Measurements from ENCODE around the gene CASKIN1. TPM values are rescaled to one million over a fixed set of nuclear protein-coding genes. Genes with fewer than 3 reads are reported as not detected.

CASKIN1 gene
- total and polyA plus RNA-seq, 2 experiments from 2014 or later: 1.0 to 6.2 TPM

GRCh38 chr16:2176047-2176446 is 20.4 kb downstream of the CASKIN1 start (continued):
- TF ChIP-seq ZNF462 (CRISPR knock-in tag; IDR thresholded peaks at IDR 0.05): no peak
- TF ChIP-seq EZH2phosphoT487 (IDR thresholded peaks at IDR 0.05; ENCODE audit: unreplicated experiment): no peak
- no peak for TF ChIP-seq EZH2 (IDR thresholded peaks at IDR 0.05; ENCODE audit: low read depth, unreplicated experiment)

- Mint-ChIP-seq H3K4me3 (no peak overlapping the region), H3K36me3 (ENCODE audit: low read depth) (peaks cover 30% of the 10 kb centered on the region), H3K4me1 (no peaks in the 10 kb centered on the region), H3K27ac (no peak overlapping the region), H3K27me3 (ENCODE audit: insufficient read depth, low read depth, poor library complexity) (peaks cover 11% of the 10 kb centered on the region), H3K9me3 (no peaks in the 10 kb centered on the region)
- Histone ChIP-seq H3K79me2 (replicated peaks; ENCODE audit: insufficient read depth) (no peaks in the 10 kb centered on the region), H2AFZ (no peak overlapping the region), H3K27ac (ENCODE audit: low read depth) (no peak overlapping the region), H4K20me1 (replicated peaks; ENCODE audit: insufficient read depth) (no peaks in the 10 kb centered on the region; the same call in 1 of the 2 replicates), H3K27me3 (ENCODE audit: insufficient read depth) (no peaks in the 10 kb centered on the region), H3K36me3 (ENCODE audit: insufficient read depth) (no peaks in the 10 kb centered on the region; the same call in 1 of the 2 replicates), H3F3A (replicated peaks; ENCODE audit: low read depth) (0 out of 2 replicates have a peak, but pooled peaks cover 19% of the 10 kb centered on the region), H3K4me3 (no peak overlapping the region), H3K9me2 (ENCODE audit: insufficient read depth) (no peaks in the 10 kb centered on the region), H3K4me1 (ENCODE audit: insufficient read depth) (no peaks in the 10 kb centered on the region), H3K4me2 (no peak overlapping the region)
- DNase-seq (ENCODE audit: low spot score): no peak
- ATAC-seq: no peak
- no peak for TF ChIP-seq ZNF114 (CRISPR knock-in tag; IDR thresholded peaks at IDR 0.05)
- no peak for TF ChIP-seq CREB1 (CRISPR knock-in tag; IDR thresholded peaks at IDR 0.05; ENCODE audit: low read depth)
- no peak for TF ChIP-seq EZH2 (IDR thresholded peaks at IDR 0.05; ENCODE audit: low read depth, unreplicated experiment)
- no peak for TF ChIP-seq JUNB (IDR thresholded peaks at IDR 0.05; ENCODE audit: unreplicated experiment)
- no peak for TF ChIP-seq EZH2phosphoT487 (IDR thresholded peaks at IDR 0.05; ENCODE audit: unreplicated experiment)
- no peak for TF ChIP-seq ZNF462 (CRISPR knock-in tag; IDR thresholded peaks at IDR 0.05)
- no peak for TF ChIP-seq NANOG (IDR thresholded peaks at IDR 0.05; ENCODE audit: borderline replicate concordance)
- TF ChIP-seq POLR2AphosphoS5 (IDR thresholded peaks at IDR 0.05; ENCODE audit: low read depth): no peak
- TF ChIP-seq ZNF331 (CRISPR knock-in tag; IDR thresholded peaks at IDR 0.05; ENCODE audit: low read depth): no peak
- TF ChIP-seq STAT1 (IDR thresholded peaks at IDR 0.05; ENCODE audit: unreplicated experiment): no peak
Observed at GRCh38 chr16:2175454-2175853, 21.0 kb downstream of the CASKIN1 start.

Measured in GM23338 (cell line).